ENCODE data around the gene ADCY10. TPM values are rescaled to one million over a fixed set of nuclear protein-coding genes. Genes with fewer than 3 reads are reported as not detected.
"Not testable (repeated sequence)": the region's sequence is repeated elsewhere in the genome, so short reads cannot be mapped to it uniquely, and the experiment has no call there.

ADCY10 gene
- total and polyA plus RNA-seq, 2 of the 4 experiments (the other 2 are of a cell fraction): under 0.01 to 0.03 TPM

DNA sequence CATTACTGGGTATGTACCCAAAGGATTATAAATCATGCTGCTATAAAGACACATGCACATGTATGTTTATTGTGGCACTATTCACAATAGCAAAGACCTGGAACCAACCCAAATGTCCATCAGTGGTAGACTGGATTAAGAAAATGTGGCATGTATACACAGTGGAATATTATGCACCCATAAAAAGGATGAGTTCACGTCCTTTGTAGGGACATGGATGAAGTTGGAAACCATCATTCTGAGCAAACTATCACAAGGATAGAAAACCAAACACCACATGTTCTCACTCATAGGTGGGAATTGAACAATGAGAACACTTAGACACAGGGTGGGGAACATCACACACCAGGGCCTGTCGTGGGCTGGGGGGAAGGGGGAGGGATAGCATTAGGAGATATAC, 26.7 kb downstream of the ADCY10 start:
- in situ Hi-C loops (cut with MboI; ENCODE audit: low sequenced_read_pairs); H3K4me1 ChIP-seq (ENCODE audit: control insufficient read depth, insufficient read depth, low read length); H2BK5ac ChIP-seq (ENCODE audit: low read depth, low read length, poor library complexity, severe bottlenecking); H2BK120ac ChIP-seq (ENCODE audit: low read depth, low read length); H3K27me3 ChIP-seq (ENCODE audit: control insufficient read depth, insufficient read depth, low read length); H3K18ac ChIP-seq (ENCODE audit: low read depth, low read length); H2BK15ac ChIP-seq (ENCODE audit: low read depth, low read length); H4K20me1 ChIP-seq (ENCODE audit: insufficient read depth, low read length); H4K5ac ChIP-seq (ENCODE audit: low read depth, low read length); H3K79me1 ChIP-seq (ENCODE audit: low read depth in 1 of 2, low read length in 2 of 2); H3K4me2 ChIP-seq (ENCODE audit: low read depth, low read length); H3K9me3 ChIP-seq (ENCODE audit: control insufficient read depth, insufficient read depth, low read length); H2AK5ac ChIP-seq (ENCODE audit: low read depth, low read length); H3K4ac ChIP-seq (ENCODE audit: low read depth, low read length); H3K27ac ChIP-seq (ENCODE audit: insufficient read depth, low read length); H3K9ac ChIP-seq (ENCODE audit: low read depth, low read length); BruUV-seq (replicated peaks); H3K56ac ChIP-seq (ENCODE audit: extremely low read depth, insufficient read depth, low read length); H3K4me3 ChIP-seq (ENCODE audit: insufficient read depth, low read depth, low read length); H4K91ac ChIP-seq (ENCODE audit: insufficient read depth, low read depth, low read length); DNase-seq; H3K9me1 ChIP-seq (ENCODE audit: insufficient read depth, low read length); H3K14ac ChIP-seq (replicated peaks; ENCODE audit: low read depth, low read length); dilution Hi-C loops (cut with HindIII; ENCODE audit: low sequenced_read_pairs, unreplicated experiment); H2AK9ac ChIP-seq (replicated peaks; ENCODE audit: low read depth, low read length, poor library complexity); CTCF ChIA-PET; ATAC-seq (ENCODE audit: low read depth); H2BK20ac ChIP-seq (ENCODE audit: low read depth, low read length); H3K23ac ChIP-seq (ENCODE audit: low read depth, low read length); H2AFZ ChIP-seq (replicated peaks; ENCODE audit: low read length, poor library complexity); H3K36me3 ChIP-seq (ENCODE audit: control insufficient read depth, insufficient read depth, low read length); intact Hi-C loops (cut with micrococcal nuclease); H4K8ac ChIP-seq (ENCODE audit: low read depth in 2 of 2, low read length in 2 of 2); POLR2A ChIA-PET (ENCODE audit: unreplicated experiment): not testable (repeated sequence)
- no CpG with 5 or more reads among the region's 2 CpGs for WGBS, 2 experiments (ENCODE audit: extremely low coverage in 2 of 2, insufficient read length in 1 of 2)

Measured in IMR-90 (cell line).